Activated CD8-positive, alpha-beta T cell treated with anti-CD3 and anti-CD28 coated beads, Interleukin-2, amount 10 ng/mL, durations not matched to agents 7 days and 5 days (primary cell): ENCODE data around the gene MAMLD1. TPM values are rescaled to one million over a fixed set of nuclear protein-coding genes. Genes with fewer than 3 reads are reported as not detected.
A peak's percentile ranks its signal among the peaks of the same experiment; 100 is the strongest.

Source experiments
- ATAC-seq: fragments of 150-1000 bp; cut with Tn5 transposase; one replicate; pipeline ENCODE4 v1.10.0; 2021; ENCODE audit warnings: moderate library complexity
- CTCF ChIA-PET: fragments of 350-600 bp; sonication (Branson Sonifier 250); formaldehyde crosslinking; loops from one replicate; lab custom pipeline; 2021; ENCODE audit warnings: antibody characterized with exemption; lab: Charles Lee
- POLR2A ChIA-PET: fragments of 350-600 bp; sonication (Branson Sonifier 250); formaldehyde crosslinking; loops from one replicate; lab custom pipeline; 2021; ENCODE audit warnings: antibody characterized with exemption; lab: Charles Lee
- DNase-seq: peaks from one replicate; pipeline ENCODE4 v3.0.0-alpha.2; 2020
- H3K27ac Mint-ChIP-seq: one replicate; pipeline ENCODE4 v1.8.0; 2021; ENCODE audit warnings: mild to moderate bottlenecking, mixed read lengths
- H3K27me3 Mint-ChIP-seq: one replicate; pipeline ENCODE4 v1.8.0; 2021; ENCODE audit warnings: low read depth, mixed read lengths
- H3K36me3 Mint-ChIP-seq: one replicate; pipeline ENCODE4 v1.8.0; 2021; ENCODE audit warnings: low read depth, mixed read lengths
- H3K4me1 Mint-ChIP-seq: one replicate; pipeline ENCODE4 v1.8.0; 2021; ENCODE audit warnings: low read depth, mixed read lengths
- H3K4me3 Mint-ChIP-seq: one replicate; pipeline ENCODE4 v1.8.0; 2021; ENCODE audit warnings: mild to moderate bottlenecking, mixed read lengths
- H3K9me3 Mint-ChIP-seq: one replicate; pipeline ENCODE4 v1.8.0; 2022; ENCODE audit warnings: mixed read lengths; ENCODE audit not compliant: insufficient read depth
- total RNA-seq, 2 experiments: library from RNA; stranded (reverse); gene quantifications; one replicate each; pipeline ENCODE4 v1.2.3, GENCODE V29; 2021

The MAMLD1 gene
- total RNA-seq, 2 experiments from 2014 or later, result 0.81 to 1.4 TPM

DNA sequence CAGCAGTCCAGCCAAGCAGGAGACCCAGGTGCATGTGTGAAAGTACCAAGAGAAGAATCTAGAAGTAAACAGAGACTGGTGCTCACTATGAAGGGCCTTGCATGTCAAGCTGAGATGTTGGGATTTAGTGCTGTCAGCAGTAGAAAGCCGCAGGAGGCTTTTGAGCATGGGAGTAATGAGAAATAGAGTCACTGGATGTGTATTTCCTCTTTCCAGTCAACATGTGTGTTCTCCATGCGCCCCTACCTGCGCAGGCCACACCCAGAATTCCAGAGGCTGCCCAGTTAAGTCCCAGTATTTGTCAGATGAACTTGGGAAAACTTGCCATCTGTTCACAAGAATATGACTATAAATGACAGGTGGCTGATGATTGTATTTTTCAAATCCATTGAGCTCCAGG lies 4.5 kb upstream of the MAMLD1 start:
- ChIA-PET POLR2A (no interaction called here), CTCF (interaction anchor here (1.3 kb wide), 1 partner anchor 15 kb away, joined by 3 read pairs; no protein-coding TSS in a partner anchor)
- H3K4me3 Mint-ChIP-seq, result no peak overlapping the region
- no peak overlapping the region for H3K27ac Mint-ChIP-seq
- H3K9me3 Mint-ChIP-seq, result no peaks in the 10 kb centered on the region
- no peak for DNase-seq
- no peaks in the 10 kb centered on the region for H3K36me3 Mint-ChIP-seq
- H3K27me3 Mint-ChIP-seq, result peaks cover 32% of the 10 kb centered on the region
- no peak for ATAC-seq
- peaks cover 16% of the 10 kb centered on the region for H3K4me1 Mint-ChIP-seq

- Mint-ChIP-seq H3K36me3 (no peaks in the 10 kb centered on the region), H3K27ac (no peak overlapping the region), H3K4me3 (no peak overlapping the region), H3K27me3 (peaks cover 32% of the 10 kb centered on the region), H3K9me3 (no peaks in the 10 kb centered on the region), H3K4me1 (peaks cover 16% of the 10 kb centered on the region)
- ATAC-seq (no peak), DNase-seq (no peak)
- ChIA-PET POLR2A (no interaction called here), CTCF (interaction anchor here (0.7 to 1.6 kb wide), 2 partner anchors 127 to 420 kb away, joined by 3 to 4 read pairs; no protein-coding TSS in a partner anchor)
These were observed 2.8 kb upstream of the MAMLD1 start for GRCh38 chrX:150360331-150360730.

GRCh38 chrX:150361070-150361776 lies 1.9 kb upstream of the MAMLD1 start:
- Mint-ChIP-seq H3K27me3 (peaks cover 35% of the 10 kb centered on the region), H3K9me3 (no peaks in the 10 kb centered on the region), H3K27ac (no peak overlapping the region), H3K4me3 (peak overlapping the region; percentile 51), H3K36me3 (no peaks in the 10 kb centered on the region), H3K4me1 (peaks cover 21% of the 10 kb centered on the region)
- ATAC-seq (no peak), DNase-seq (peak; percentile 28)
- ChIA-PET POLR2A (no interaction called here), CTCF (interaction anchor here (0.7 to 1.6 kb wide), 2 partner anchors 126 to 421 kb away, joined by 3 to 4 read pairs; no protein-coding TSS in a partner anchor)

GRCh38 chrX:150361777-150362351 lies 1.3 kb upstream of the MAMLD1 start:
- ChIA-PET CTCF (interaction anchor here (1.6 kb wide), 1 partner anchor 422 kb away, joined by 4 read pairs; no protein-coding TSS in a partner anchor), POLR2A (interaction anchor here (0.9 kb wide), 1 partner anchor 423 kb away, joined by 3 read pairs; the partner anchor contains the start of gene EOLA2)
- no peak for ATAC-seq
- H3K36me3 Mint-ChIP-seq, result no peaks in the 10 kb centered on the region
- no peak overlapping the region for H3K27ac Mint-ChIP-seq
- no peak for DNase-seq
- H3K4me1 Mint-ChIP-seq, result peaks cover 26% of the 10 kb centered on the region
- peak overlapping the region; percentile 66 for H3K4me3 Mint-ChIP-seq
- no peaks in the 10 kb centered on the region for H3K9me3 Mint-ChIP-seq
- peaks cover 40% of the 10 kb centered on the region for H3K27me3 Mint-ChIP-seq

DNA sequence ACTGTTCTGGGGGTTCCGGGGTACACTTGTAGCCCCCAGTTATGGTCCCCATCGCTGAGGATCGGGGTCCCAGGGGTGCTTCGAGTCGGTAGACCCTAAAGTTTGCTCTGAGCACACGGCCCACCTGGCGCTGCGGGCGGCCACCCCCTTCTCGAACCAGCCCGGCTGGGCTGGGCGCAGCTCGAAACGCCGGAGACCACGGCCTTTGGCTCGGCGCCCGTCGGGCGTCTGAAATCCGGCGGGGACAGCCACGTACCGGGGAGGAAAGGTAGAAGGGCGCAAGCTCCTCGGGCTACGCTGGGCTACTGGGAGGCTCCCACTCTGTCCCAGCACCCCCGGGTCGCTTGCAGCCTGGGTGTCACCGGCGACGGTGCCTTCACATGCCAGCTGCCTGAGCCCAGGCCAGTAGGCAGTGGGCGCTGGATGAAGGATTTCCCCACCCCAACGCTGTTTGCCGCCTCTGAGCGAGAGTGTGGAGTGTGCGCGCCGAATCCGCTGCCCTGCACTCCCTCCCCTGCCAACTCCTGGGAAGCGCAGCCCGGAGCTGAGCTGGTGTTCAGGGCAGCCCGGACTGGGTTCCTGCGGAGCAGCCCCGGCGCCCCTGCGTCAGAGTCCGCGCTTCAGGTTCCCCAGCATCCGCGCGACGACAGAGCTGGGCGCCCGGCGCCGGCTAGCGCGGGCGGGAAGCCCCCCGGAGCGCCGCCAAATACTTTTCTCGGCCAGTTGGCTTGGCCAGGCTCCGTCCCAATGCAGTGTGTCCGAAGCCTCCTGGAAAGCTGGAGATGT lies 637 bp downstream of the MAMLD1 start:
- H3K4me1 Mint-ChIP-seq, result peaks cover 29% of the 10 kb centered on the region
- peaks cover 40% of the 10 kb centered on the region for H3K27me3 Mint-ChIP-seq
- DNase-seq (peak; percentile 24), ATAC-seq (peak; percentile 5)
- H3K27ac Mint-ChIP-seq, result no peak overlapping the region
- no peaks in the 10 kb centered on the region for H3K9me3 Mint-ChIP-seq
- ChIA-PET POLR2A (interaction anchor here (0.6 to 0.9 kb wide), 2 partner anchors 25 to 117 kb away, joined by 3 read pairs; no protein-coding TSS in a partner anchor), CTCF (interaction anchor here (0.6 to 2.7 kb wide), 10 partner anchors 13 to 424 kb away, joined by 3 to 23 read pairs (median 4); no protein-coding TSS in a partner anchor)
- H3K36me3 Mint-ChIP-seq, result no peaks in the 10 kb centered on the region
- H3K4me3 Mint-ChIP-seq, result peak overlapping the region; percentile 62

DNA sequence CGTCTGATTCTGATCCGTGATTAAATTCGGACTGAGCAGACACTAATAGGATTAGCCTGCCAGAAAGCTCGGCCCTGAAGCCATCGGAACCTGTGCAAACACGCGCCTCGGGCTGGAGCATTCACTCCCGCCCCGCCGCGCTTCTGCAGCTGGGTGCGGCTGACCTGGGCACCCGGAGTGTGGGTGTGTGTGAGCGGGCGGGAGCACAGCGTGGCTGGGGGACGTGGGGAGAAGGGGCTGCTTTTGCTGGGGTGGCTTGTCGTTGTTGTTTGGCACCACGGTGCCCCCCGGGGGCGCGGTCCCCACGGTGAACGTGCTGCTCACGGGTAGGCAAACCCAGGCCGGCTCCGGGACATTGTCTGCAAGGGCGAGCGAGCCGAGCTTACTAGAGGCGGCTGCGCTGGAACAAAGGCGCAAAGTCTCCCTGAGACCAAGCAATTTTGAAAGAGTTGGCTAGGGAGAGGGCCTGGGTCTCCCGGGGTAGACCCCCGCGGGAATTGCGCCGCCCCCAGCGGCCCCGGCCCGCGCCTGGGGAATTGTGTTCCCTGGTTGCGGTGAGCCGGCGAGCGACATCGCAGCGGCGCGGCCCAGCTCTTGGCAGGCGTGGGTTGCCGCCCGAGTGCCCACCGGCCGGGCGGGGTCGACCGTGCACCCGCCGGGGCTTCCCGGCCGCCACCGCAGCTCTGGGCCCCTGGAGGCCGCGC lies 1.4 kb downstream of the MAMLD1 start:
- Mint-ChIP-seq H3K27me3 (peaks cover 36% of the 10 kb centered on the region), H3K9me3 (no peaks in the 10 kb centered on the region), H3K36me3 (no peaks in the 10 kb centered on the region), H3K27ac (no peak overlapping the region), H3K4me3 (peak overlapping the region; percentile 62), H3K4me1 (peaks cover 29% of the 10 kb centered on the region)
- CTCF ChIA-PET, result interaction anchor here (0.8 to 2.7 kb wide), 13 partner anchors 12 to 424 kb away, joined by 3 to 23 read pairs (median 4); no protein-coding TSS in a partner anchor
- POLR2A ChIA-PET, result interaction anchor here (0.7 to 0.9 kb wide), 2 partner anchors 31 to 116 kb away, joined by 3 read pairs; no protein-coding TSS in a partner anchor
- DNase-seq (peak; percentile 32), ATAC-seq (no peak)

DNA sequence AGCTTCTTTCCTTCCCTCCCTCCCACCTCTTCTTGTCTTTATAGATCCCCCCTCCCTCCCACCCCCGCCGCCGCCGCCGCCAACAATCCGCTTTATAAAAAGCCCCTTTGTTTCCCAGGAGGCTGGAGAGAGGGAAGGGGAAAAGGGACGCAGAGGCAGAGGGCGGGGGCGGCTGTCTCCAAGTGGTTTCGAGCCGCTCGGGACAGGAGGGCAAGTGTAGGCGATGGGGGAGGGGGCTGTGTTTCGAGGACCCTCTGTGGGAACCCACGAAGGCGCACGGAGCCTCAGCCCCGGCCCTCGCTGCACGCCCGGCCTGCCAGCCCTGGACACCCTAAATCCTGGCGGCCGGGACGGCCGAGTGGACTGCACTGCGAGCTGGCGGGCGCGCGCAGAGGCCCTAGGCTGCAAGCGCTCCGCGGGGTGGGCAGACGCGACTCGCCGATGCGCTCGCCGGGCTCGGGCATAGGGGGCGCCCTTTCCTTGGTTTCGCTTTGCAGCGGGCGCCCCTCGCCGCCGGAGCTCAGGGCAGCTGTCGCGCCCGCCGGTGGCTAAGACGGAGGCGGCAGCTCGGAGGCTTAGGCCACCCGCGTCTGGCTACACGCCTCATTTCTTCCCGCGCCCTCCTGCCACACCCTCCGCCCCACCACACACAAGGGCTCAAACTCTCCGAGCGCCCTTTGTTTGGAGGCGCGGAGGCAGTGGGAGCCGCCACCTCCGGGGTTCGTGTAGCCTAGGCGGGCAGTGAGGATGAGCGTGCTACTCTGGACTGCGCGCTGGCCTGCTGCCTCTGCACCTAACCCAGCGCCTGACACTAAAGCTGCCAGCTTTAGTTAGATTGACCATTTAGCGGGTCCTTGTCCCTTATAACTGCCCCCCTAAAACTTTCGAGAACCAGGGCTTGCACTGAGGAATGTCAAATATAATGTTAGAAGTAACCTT lies 2.2 kb downstream of the MAMLD1 start:
- Mint-ChIP-seq H3K27ac (no peak overlapping the region), H3K4me3 (peak overlapping the region; percentile 77), H3K27me3 (peaks cover 27% of the 10 kb centered on the region), H3K36me3 (no peaks in the 10 kb centered on the region), H3K9me3 (no peaks in the 10 kb centered on the region), H3K4me1 (peaks cover 29% of the 10 kb centered on the region)
- CTCF ChIA-PET, result interaction anchor here (1.0 to 2.7 kb wide), 16 partner anchors 45 to 425 kb away, joined by 3 to 23 read pairs (median 4); no protein-coding TSS in a partner anchor
- peak; percentile 76 for DNase-seq
- POLR2A ChIA-PET, result interaction anchor here (0.7 kb wide), 1 partner anchor 31 kb away, joined by 3 read pairs; no protein-coding TSS in a partner anchor
- ATAC-seq, result peak; percentile 57

DNA sequence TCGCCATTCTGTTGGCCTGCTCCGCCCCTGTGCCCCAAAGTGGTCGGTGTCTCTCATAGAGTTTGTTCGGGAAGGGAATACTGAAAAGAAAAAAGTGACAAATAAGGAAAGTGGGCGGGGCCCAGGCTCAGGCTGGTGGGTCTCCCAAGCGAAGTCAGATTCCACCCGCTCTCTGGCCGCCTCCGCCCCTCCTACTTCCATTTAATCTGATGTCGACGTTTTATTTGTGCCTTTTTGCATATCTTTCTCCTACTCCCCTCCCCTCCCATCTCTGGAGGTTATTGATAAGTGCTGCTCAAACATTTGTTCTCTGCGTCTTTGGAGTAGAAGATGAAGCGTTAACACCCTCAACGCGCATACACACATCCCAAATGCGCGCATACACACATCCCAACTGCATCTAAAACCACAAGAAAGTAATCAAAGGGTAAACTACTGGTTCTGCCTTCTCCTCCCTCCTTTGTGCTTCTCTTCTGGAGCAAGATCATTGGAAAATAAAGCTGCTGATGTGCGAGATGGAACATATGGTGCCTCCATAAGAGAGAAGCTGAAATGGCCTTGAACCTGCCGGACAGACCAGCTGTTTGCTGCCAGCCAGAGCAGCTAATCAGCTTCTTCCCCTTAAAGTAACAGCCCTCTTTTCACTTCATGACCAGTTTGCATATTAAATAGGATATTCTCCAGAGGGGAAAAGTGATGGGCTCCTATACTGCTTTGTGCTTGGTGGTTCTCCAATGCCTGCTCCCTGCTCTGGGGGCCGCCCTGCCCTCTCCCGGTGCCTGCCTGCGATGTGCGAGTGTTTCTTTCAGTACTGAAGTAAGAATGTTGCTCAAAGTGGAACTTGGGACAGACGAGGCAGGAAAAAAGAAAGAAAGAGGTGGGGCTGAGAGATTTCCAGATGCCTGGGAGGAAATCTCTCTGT lies 3.1 kb downstream of the MAMLD1 start:
- H3K9me3 Mint-ChIP-seq, result no peaks in the 10 kb centered on the region
- ATAC-seq (no peak), DNase-seq (peak; percentile 19)
- CTCF ChIA-PET, result interaction anchor here (0.6 to 2.7 kb wide), 14 partner anchors 41 to 426 kb away, joined by 3 to 23 read pairs (median 4); no protein-coding TSS in a partner anchor
- H3K4me1 Mint-ChIP-seq, result peaks cover 25% of the 10 kb centered on the region
- H3K27me3 Mint-ChIP-seq, result peaks cover 19% of the 10 kb centered on the region
- POLR2A ChIA-PET, result no interaction called here
- peak overlapping the region; percentile 77 for H3K4me3 Mint-ChIP-seq
- no peak overlapping the region for H3K27ac Mint-ChIP-seq
- H3K36me3 Mint-ChIP-seq, result no peaks in the 10 kb centered on the region

DNA sequence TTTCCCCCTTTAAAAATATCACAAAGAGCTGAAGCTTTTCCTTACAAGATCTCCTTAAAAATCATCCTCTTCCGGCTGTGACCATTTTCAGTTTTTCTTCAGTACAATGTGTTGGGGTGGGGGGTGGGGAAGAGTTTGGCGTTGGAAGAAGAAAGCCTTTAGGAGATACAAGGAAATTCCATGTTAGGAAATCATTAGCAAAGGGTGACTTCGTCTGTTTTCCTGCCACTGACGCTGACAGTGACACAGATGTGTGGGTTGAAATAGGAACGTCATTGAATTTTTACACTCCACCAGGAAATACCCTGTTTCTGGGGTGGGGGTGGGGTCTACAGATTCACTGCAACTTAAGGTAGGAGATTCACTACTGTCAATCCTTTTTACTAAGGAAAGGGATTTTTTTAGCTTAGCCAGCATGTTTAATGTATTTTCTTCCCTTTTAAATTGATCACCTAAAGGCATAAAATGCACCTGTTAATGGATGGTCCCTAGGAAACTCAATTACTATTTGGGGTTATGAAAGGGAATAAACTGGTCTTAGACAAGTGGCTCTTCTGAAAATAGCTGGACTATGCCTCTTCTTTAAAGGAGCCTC lies 3.9 kb downstream of the MAMLD1 start:
- Mint-ChIP-seq H3K9me3 (no peaks in the 10 kb centered on the region), H3K36me3 (no peaks in the 10 kb centered on the region), H3K27ac (no peak overlapping the region), H3K4me1 (peaks cover 17% of the 10 kb centered on the region), H3K27me3 (peaks cover 13% of the 10 kb centered on the region), H3K4me3 (no peak overlapping the region)
- no peak for ATAC-seq
- POLR2A ChIA-PET, result no interaction called here
- DNase-seq, result no peak
- CTCF ChIA-PET, result interaction anchor here (1.0 to 2.0 kb wide), 5 partner anchors 44 to 417 kb away, joined by 3 to 8 read pairs (median 4); no protein-coding TSS in a partner anchor
